IMR-90 (cell line): ENCODE results near the gene CSNK2A3. TPM values are rescaled to one million over a fixed set of nuclear protein-coding genes. Genes with fewer than 3 reads are reported as not detected.

ENCODE experiments used
- ATAC-seq: fragments of 200-7000 bp; cut with Tn5 transposase; 2 replicates; pipeline ENCODE4 v1.9.1; 2020; ENCODE audit warnings: low read depth, mild to moderate bottlenecking, moderate library complexity
- BruUV-seq: library from RNA; stranded (reverse); fragments of 400-500 nt; replicated peaks from 2 replicates; lab custom pipeline; 2021; lab: Mats Ljungman, UMichigan
- CTCF ChIA-PET: fragments of 300-600 bp; formaldehyde crosslinking; extraction: SDS; loops from one replicate; lab custom pipeline; 2021; ENCODE audit warnings: antibody characterized with exemption; lab: Yijun Ruan, JAX
- POLR2A ChIA-PET: fragments of 300-600 bp; sonication (Branson Sonifier 250); formaldehyde crosslinking; loops from one replicate; lab custom pipeline; 2022; ENCODE audit warnings: antibody characterized with exemption; ENCODE audit not compliant: unreplicated experiment; lab: Charles Lee
- DNase-seq: peaks from one replicate; pipeline ENCODE4 v3.0.0; 2013
- H2AFZ ChIP-seq: replicated peaks from 2 replicates; pipeline ENCODE3; 2013; ENCODE audit warnings: low read length, mild to moderate bottlenecking; ENCODE audit not compliant: poor library complexity
- H2AK5ac ChIP-seq: 2 replicates; pipeline ENCODE4 v1.6.1; 2013; ENCODE audit warnings: low read depth, low read length, inconsistent platforms
- H2AK9ac ChIP-seq: replicated peaks from 2 replicates; pipeline ENCODE3; 2013; ENCODE audit warnings: mild to moderate bottlenecking, low read depth, low read length, moderate library complexity; ENCODE audit not compliant: poor library complexity
- H2BK120ac ChIP-seq: 2 replicates; pipeline ENCODE4 v1.6.1; 2013; ENCODE audit warnings: low read depth, low read length, inconsistent platforms
- H2BK15ac ChIP-seq: 3 replicates; pipeline ENCODE4 v1.6.1; 2013; ENCODE audit warnings: low read depth, low read length, inconsistent platforms
- H2BK20ac ChIP-seq: 2 replicates; pipeline ENCODE4 v1.6.1; 2013; ENCODE audit warnings: low read depth, mild to moderate bottlenecking, inconsistent platforms, low read length, moderate library complexity
- H2BK5ac ChIP-seq: 2 replicates; pipeline ENCODE4 v1.6.1; 2013; ENCODE audit warnings: mild to moderate bottlenecking, low read depth, low read length, inconsistent platforms; ENCODE audit not compliant: poor library complexity, severe bottlenecking
- H3K14ac ChIP-seq: replicated peaks from 2 replicates; pipeline ENCODE4 v1.6.1; 2013; ENCODE audit warnings: low read depth, low read length, inconsistent platforms
- H3K18ac ChIP-seq: 2 replicates; pipeline ENCODE4 v1.6.1; 2013; ENCODE audit warnings: low read depth, low read length, control low read depth
- H3K23ac ChIP-seq: 2 replicates; pipeline ENCODE4 v1.6.1; 2013; ENCODE audit warnings: low read depth, low read length, inconsistent platforms
- H3K27ac ChIP-seq: 2 replicates; pipeline ENCODE4 v1.5.1; 2013; ENCODE audit warnings: mild to moderate bottlenecking, control low read depth, low read length; ENCODE audit not compliant: insufficient read depth
- H3K27me3 ChIP-seq: 2 replicates; pipeline ENCODE4 v1.6.1; 2013; ENCODE audit warnings: low read length; ENCODE audit not compliant: control insufficient read depth, insufficient read depth
- H3K36me3 ChIP-seq: 2 replicates; pipeline ENCODE4 v1.6.1; 2013; ENCODE audit warnings: low read length, mixed read lengths; ENCODE audit not compliant: control insufficient read depth, insufficient read depth
- H3K4ac ChIP-seq: 2 replicates; pipeline ENCODE4 v1.6.1; 2013; ENCODE audit warnings: low read depth, low read length, inconsistent platforms
- H3K4me1 ChIP-seq: 2 replicates; pipeline ENCODE4 v1.6.1; 2013; ENCODE audit warnings: low read length, mixed read lengths; ENCODE audit not compliant: control insufficient read depth, insufficient read depth
- H3K4me2 ChIP-seq: 2 replicates; pipeline ENCODE4 v1.6.1; 2013; ENCODE audit warnings: low read depth, mild to moderate bottlenecking, control low read depth, low read length, moderate library complexity
- H3K4me3 ChIP-seq: 2 replicates; pipeline ENCODE4 v1.5.1; 2013; ENCODE audit warnings: low read depth, mild to moderate bottlenecking, control low read depth, low read length, moderate library complexity; ENCODE audit not compliant: insufficient read depth
- H3K56ac ChIP-seq: 2 replicates; pipeline ENCODE4 v1.6.1; 2013; ENCODE audit warnings: low read length, inconsistent platforms; ENCODE audit not compliant: insufficient read depth; ENCODE audit errors: extremely low read depth
- H3K79me1 ChIP-seq, 2 experiments: 2 replicates each; pipeline ENCODE4 v1.6.1; 2013; ENCODE audit warnings: low read length in 2 of 2, inconsistent platforms in 1 of 2, low read depth in 1 of 2
- H3K9ac ChIP-seq: 2 replicates; pipeline ENCODE4 v1.6.1; 2013; ENCODE audit warnings: low read depth, low read length, control low read depth
- H3K9me1 ChIP-seq: 2 replicates; pipeline ENCODE4 v1.6.1; 2013; ENCODE audit warnings: low read length, inconsistent platforms; ENCODE audit not compliant: insufficient read depth
- H3K9me3 ChIP-seq: 2 replicates; pipeline ENCODE4 v1.6.1; 2013; ENCODE audit warnings: low read length; ENCODE audit not compliant: control insufficient read depth, insufficient read depth
- H4K20me1 ChIP-seq: 2 replicates; pipeline ENCODE4 v1.6.1; 2013; ENCODE audit warnings: low read length, inconsistent platforms; ENCODE audit not compliant: insufficient read depth
- H4K5ac ChIP-seq: 2 replicates; pipeline ENCODE4 v1.6.1; 2013; ENCODE audit warnings: mild to moderate bottlenecking, low read depth, low read length, control low read depth
- H4K8ac ChIP-seq, 2 experiments: 2 replicates each; pipeline ENCODE4 v1.6.1; 2013; ENCODE audit warnings: low read depth in 2 of 2, low read length in 2 of 2, control low read depth in 1 of 2, inconsistent platforms in 1 of 2
- H4K91ac ChIP-seq: 2 replicates; pipeline ENCODE4 v1.6.1; 2013; ENCODE audit warnings: low read depth, low read length, inconsistent platforms; ENCODE audit not compliant: insufficient read depth
- BHLHE40 ChIP-seq: fragments of 150-350 bp; IDR thresholded peaks from 2 replicates; pipeline ENCODE4 v1.6.1; 2016; ENCODE audit warnings: mild to moderate bottlenecking, low read depth, low read length
- CEBPB ChIP-seq: IDR thresholded peaks from 2 replicates; pipeline ENCODE4 v1.6.1; 2012; ENCODE audit warnings: low read depth, low read length, improper control_type of control experiment
- CHD1 ChIP-seq: IDR thresholded peaks from 2 replicates; pipeline ENCODE4 v1.6.1; 2012; ENCODE audit warnings: low read depth, low read length, improper control_type of control experiment
- CTCF ChIP-seq: conservative IDR thresholded peaks from 2 replicates; pipeline ENCODE4 v1.5.1; 2012; ENCODE audit warnings: mild to moderate bottlenecking, low read depth, low read length, improper control_type of control experiment
- ELK1 ChIP-seq: fragments of 150-350 bp; IDR thresholded peaks from 2 replicates; pipeline ENCODE4 v1.6.1; 2016; ENCODE audit warnings: low read depth, mild to moderate bottlenecking, low read length, moderate library complexity, borderline replicate concordance
- FOS ChIP-seq: fragments of 150-350 bp; IDR thresholded peaks from 2 replicates; pipeline ENCODE4 v1.6.1; 2016; ENCODE audit warnings: low read depth, low read length
- MAFK ChIP-seq: IDR thresholded peaks from 2 replicates; pipeline ENCODE4 v1.6.1; 2012; ENCODE audit warnings: low read depth, low read length, improper control_type of control experiment
- MAZ ChIP-seq: IDR thresholded peaks from 2 replicates; pipeline ENCODE4 v1.6.1; 2012; ENCODE audit warnings: low read depth, mild to moderate bottlenecking, low read length, improper control_type of control experiment, moderate library complexity, borderline replicate concordance
- MXI1 ChIP-seq: IDR thresholded peaks from 2 replicates; pipeline ENCODE4 v1.6.1; 2012; ENCODE audit warnings: low read depth, mild to moderate bottlenecking, low read length, moderate library complexity, borderline replicate concordance
- NFE2L2 ChIP-seq: fragments of 150-350 bp; IDR thresholded peaks from 2 replicates; pipeline ENCODE4 v1.6.1; 2016; ENCODE audit warnings: low read depth, mild to moderate bottlenecking, low read length
- POLR2A ChIP-seq: IDR thresholded peaks from 2 replicates; pipeline ENCODE4 v1.6.1; 2012; ENCODE audit warnings: mild to moderate bottlenecking, low read depth, low read length
- RAD21 ChIP-seq: IDR thresholded peaks from 2 replicates; pipeline ENCODE4 v1.6.1; 2012; ENCODE audit warnings: low read length, improper control_type of control experiment
- RCOR1 ChIP-seq: IDR thresholded peaks from 2 replicates; pipeline ENCODE4 v1.6.1; 2012; ENCODE audit warnings: mild to moderate bottlenecking, low read length, improper control_type of control experiment; ENCODE audit not compliant: insufficient replicate concordance
- RFX5 ChIP-seq: IDR thresholded peaks from 2 replicates; pipeline ENCODE4 v1.8.0; 2012; ENCODE audit warnings: low read depth, mild to moderate bottlenecking, low read length, moderate library complexity
- SMC3 ChIP-seq: fragments of 150-350 bp; IDR thresholded peaks from 2 replicates; pipeline ENCODE4 v1.6.1; 2016; ENCODE audit warnings: low read depth, mild to moderate bottlenecking, antibody characterized with exemption, low read length, moderate library complexity
- USF2 ChIP-seq: fragments of 150-350 bp; IDR thresholded peaks from 2 replicates; pipeline ENCODE4 v1.6.1; 2017; ENCODE audit warnings: mild to moderate bottlenecking, antibody characterized with exemption, low read length, low read depth
- WGBS, 2 experiments: methylation state at CpG; one replicate each; pipeline versions ENCODE4 v1.1.5 to v1.1.7; 2013; ENCODE audit warnings: missing lambda C conversion rate in 2 of 2; ENCODE audit not compliant: insufficient read length in 1 of 2; ENCODE audit errors: extremely low coverage in 2 of 2; 5-methylcytosine and 5-hydroxymethylcytosine counted together
- dilution Hi-C: fragments of 300-500 bp; cut with HindIII; formaldehyde crosslinking; loops from one replicate; pipeline ENCODE4 v1.14.3; 2018; ENCODE audit warnings: low sequenced_read_pairs; ENCODE audit not compliant: unreplicated experiment
- in situ Hi-C: fragments of 300-500 bp; cut with MboI; formaldehyde crosslinking; loops from 3 replicates; pipeline ENCODE4 v1.14.3; 2019; ENCODE audit warnings: low sequenced_read_pairs, inconsistent platforms, mixed read lengths
- intact Hi-C: fragments of 100-400 bp; cut with micrococcal nuclease; formaldehyde crosslinking; loops from 2 replicates; pipeline ENCODE4 v1.10.0; 2022
- polyA plus RNA-seq, 3 experiments: library from polyadenylated mRNA; depleted of rRNA; stranded (reverse); fragments of >200 nt; gene quantifications; 2 replicates each; pipeline ENCODE4 v1.2.3, GENCODE V29; 2012; ENCODE audit warnings: low replicate concordance in 1 of 3
- total RNA-seq: library from RNA; depleted of rRNA; stranded (reverse); fragments of >200 nt; gene quantifications from 2 replicates; pipeline ENCODE4 v1.2.3, GENCODE V29; 2012

The CSNK2A3 gene
- total and polyA plus RNA-seq, 2 of the 4 experiments (the other 2 are of a cell fraction) = 1.2 to 3.2 TPM

- no peak overlapping the region for H3K56ac ChIP-seq
- no peak overlapping the region for H2BK120ac ChIP-seq
- no peak overlapping the region for H3K14ac ChIP-seq
- no peak for DNase-seq
- H3K9me3 ChIP-seq = no peaks in the 10 kb centered on the region
- H2BK20ac ChIP-seq = no peak overlapping the region
- intact Hi-C loops = no loop called here
- no peaks in the 10 kb centered on the region for H3K79me1 ChIP-seq
- no peak overlapping the region for H3K9ac ChIP-seq
- no peak overlapping the region for H4K8ac ChIP-seq
- no peak overlapping the region for H3K4ac ChIP-seq
- no peak overlapping the region for H3K23ac ChIP-seq
- POLR2A ChIA-PET = no interaction called here
- no peak overlapping the region for H3K27ac ChIP-seq
- no CpG with 5 or more reads among the region's 3 CpGs for WGBS, 2 experiments
- H3K9me1 ChIP-seq = no peaks in the 10 kb centered on the region
- H3K4me1 ChIP-seq = peaks cover 8% of the 10 kb centered on the region; the same call in 1 of the 2 replicates
- H4K91ac ChIP-seq = no peak overlapping the region
- dilution Hi-C loops = no loop called here
- H2AFZ ChIP-seq = no peak overlapping the region
- ATAC-seq = no peak
- H2AK9ac ChIP-seq = no peak overlapping the region
- no peaks in the 10 kb centered on the region for H3K36me3 ChIP-seq
- H2AK5ac ChIP-seq = no peak overlapping the region
- H3K27me3 ChIP-seq = peaks cover 3% of the 10 kb centered on the region; the same call in 1 of the 2 replicates
- TF ChIP-seq SMC3 = no peak
- TF ChIP-seq FOS = no peak
- no peak for TF ChIP-seq BHLHE40
- TF ChIP-seq POLR2A = no peak
- no peak for TF ChIP-seq CHD1
- no peak for TF ChIP-seq CEBPB
- no peak for TF ChIP-seq CTCF
- TF ChIP-seq MAZ = no peak
- no peak for TF ChIP-seq RAD21
- TF ChIP-seq ELK1 = no peak
- TF ChIP-seq RFX5 = no peak
- no peak for TF ChIP-seq NFE2L2
- no peak for TF ChIP-seq USF2
- no peak for TF ChIP-seq MXI1
- no peak for TF ChIP-seq MAFK
- TF ChIP-seq RCOR1 = no peak
- no peak overlapping the region for H2BK15ac ChIP-seq
- no peaks in the 10 kb centered on the region for H4K20me1 ChIP-seq
- H3K18ac ChIP-seq = no peak overlapping the region
- H3K4me2 ChIP-seq = no peak overlapping the region
- no peak overlapping the region for H2BK5ac ChIP-seq
- in situ Hi-C loops = no loop called here
- CTCF ChIA-PET = no interaction called here
- no peak overlapping the region for H4K5ac ChIP-seq
- no TSS peak for BruUV-seq
- H3K4me3 ChIP-seq = no peak overlapping the region
Observed at GRCh38 chr11:11311169-11311568, 41.9 kb downstream of the CSNK2A3 start.
